ENCODE data around the gene GLI3. TPM values are rescaled to one million over a fixed set of nuclear protein-coding genes. Genes with fewer than 3 reads are reported as not detected.

Gene GLI3
- total RNA-seq, 1 experiment from 2014 or later = 45.0 TPM

DNA sequence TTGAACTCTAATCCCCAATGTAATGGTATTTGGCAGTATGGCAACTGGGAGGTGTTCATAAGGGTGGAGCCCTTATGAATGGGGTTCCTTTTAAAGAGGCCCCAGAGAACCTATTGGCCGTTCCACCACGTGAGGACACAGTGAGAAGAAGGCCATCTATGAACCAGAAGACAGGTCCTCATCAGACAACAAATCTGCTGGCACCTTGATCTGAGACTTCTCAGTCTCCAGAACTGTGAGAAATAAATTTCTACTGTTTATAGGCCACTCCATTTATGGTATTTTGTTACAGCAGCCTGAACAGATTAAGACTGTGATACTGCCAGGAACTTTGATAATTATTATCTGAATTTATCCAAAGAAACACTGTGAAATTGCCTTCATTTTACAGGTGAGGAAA, 132.3 kb downstream of the GLI3 start:
- no peak overlapping the region for H2BK15ac ChIP-seq (ENCODE audit: low read depth, low read length)
- Mint-ChIP-seq H3K4me1 (peaks cover 32 to 34% of the 10 kb centered on the region in 2 experiments), H3K27ac (no peak overlapping the region), H3K4me3 (no peak overlapping the region), H3K36me3 (ENCODE audit: insufficient read depth in 1 of 3, low read depth in 3 of 3) (peaks cover 0 to 9% (median 2%) of the 10 kb centered on the region in 3 experiments; a peak in 3 of 7 replicates), H3K27me3 (ENCODE audit: low read depth) (no peaks in the 10 kb centered on the region), H3K9me3 (no peaks in the 10 kb centered on the region)
- H2AFZ ChIP-seq (ENCODE audit: low read length) = no peak overlapping the region
- H3K4me1 ChIP-seq (ENCODE audit: insufficient read depth, low read length) = peaks cover 6% of the 10 kb centered on the region; the same call in 1 of the 2 replicates
- no peak overlapping the region for H3K27ac ChIP-seq (ENCODE audit: insufficient read length, low read depth, low read length)
- no peak overlapping the region for H4K91ac ChIP-seq (ENCODE audit: insufficient read length, low read depth, low read length)
- no peak overlapping the region for H3K9ac ChIP-seq (ENCODE audit: extremely low read depth, insufficient read length, low read length)
- no peak overlapping the region for H3K4me2 ChIP-seq (ENCODE audit: insufficient read depth, insufficient read length, low read length)
- H2BK12ac ChIP-seq (ENCODE audit: insufficient read length, low read depth, low read length) = no peak overlapping the region
- H2BK120ac ChIP-seq (ENCODE audit: low read depth, low read length, poor library complexity, severe bottlenecking) = no peak overlapping the region
- no peak for DNase-seq
- H4K20me1 ChIP-seq (ENCODE audit: control insufficient read depth, insufficient read depth, insufficient read length) = peaks cover 2% of the 10 kb centered on the region
- no peak overlapping the region for H3K56ac ChIP-seq (ENCODE audit: insufficient read length, low read depth, low read length)
- TF ChIP-seq, protein P1, sequence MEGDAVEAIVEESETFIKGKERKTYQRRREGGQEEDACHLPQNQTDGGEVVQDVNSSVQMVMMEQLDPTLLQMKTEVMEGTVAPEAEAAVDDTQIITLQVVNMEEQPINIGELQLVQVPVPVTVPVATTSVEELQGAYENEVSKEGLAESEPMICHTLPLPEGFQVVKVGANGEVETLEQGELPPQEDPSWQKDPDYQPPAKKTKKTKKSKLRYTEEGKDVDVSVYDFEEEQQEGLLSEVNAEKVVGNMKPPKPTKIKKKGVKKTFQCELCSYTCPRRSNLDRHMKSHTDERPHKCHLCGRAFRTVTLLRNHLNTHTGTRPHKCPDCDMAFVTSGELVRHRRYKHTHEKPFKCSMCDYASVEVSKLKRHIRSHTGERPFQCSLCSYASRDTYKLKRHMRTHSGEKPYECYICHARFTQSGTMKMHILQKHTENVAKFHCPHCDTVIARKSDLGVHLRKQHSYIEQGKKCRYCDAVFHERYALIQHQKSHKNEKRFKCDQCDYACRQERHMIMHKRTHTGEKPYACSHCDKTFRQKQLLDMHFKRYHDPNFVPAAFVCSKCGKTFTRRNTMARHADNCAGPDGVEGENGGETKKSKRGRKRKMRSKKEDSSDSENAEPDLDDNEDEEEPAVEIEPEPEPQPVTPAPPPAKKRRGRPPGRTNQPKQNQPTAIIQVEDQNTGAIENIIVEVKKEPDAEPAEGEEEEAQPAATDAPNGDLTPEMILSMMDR (conservative IDR thresholded peaks at IDR 0.05) = no peak
- H2BK5ac ChIP-seq (ENCODE audit: insufficient read length, low read length) = no peak overlapping the region
- no peak overlapping the region for H4K8ac ChIP-seq (replicated peaks; ENCODE audit: insufficient read length, low read depth, low read length)
- H3K27me3 ChIP-seq (ENCODE audit: insufficient read depth, low read length) = no peaks in the 10 kb centered on the region
- H3K18ac ChIP-seq (ENCODE audit: insufficient read length, low read depth, low read length) = no peak overlapping the region
- H3K23ac ChIP-seq (ENCODE audit: insufficient read length, low read depth, low read length) = no peak overlapping the region
- no peak overlapping the region for H4K5ac ChIP-seq (ENCODE audit: insufficient read length, low read depth, low read length)
- no peak overlapping the region for H3K14ac ChIP-seq (ENCODE audit: insufficient read depth, low read length)
- no peaks in the 10 kb centered on the region for H3K79me1 ChIP-seq (ENCODE audit: insufficient read depth, low read depth, low read length, poor library complexity, severe bottlenecking)
- H3T11ph ChIP-seq (ENCODE audit: low read length) = no peak overlapping the region
- H2BK20ac ChIP-seq (ENCODE audit: low read depth, low read length, poor library complexity, severe bottlenecking) = no peak overlapping the region
- no peaks in the 10 kb centered on the region for H3K9me3 ChIP-seq (ENCODE audit: control insufficient read depth, low read depth, low read length)
- no peaks in the 10 kb centered on the region for H3K79me2 ChIP-seq (ENCODE audit: insufficient read depth, low read length)
- no CpG with 5 or more reads among the region's 2 CpGs for WGBS (ENCODE audit: extremely low coverage, insufficient read length, low lambda C conversion rate)
- H2AK5ac ChIP-seq (ENCODE audit: insufficient read length, low read length) = no peak overlapping the region
- H3K23me2 ChIP-seq (ENCODE audit: insufficient read length, low read depth, low read length, poor library complexity, severe bottlenecking) = no peaks in the 10 kb centered on the region
- no peak overlapping the region for H3K4ac ChIP-seq (ENCODE audit: low read depth, low read length)
